ENCODE data around the gene MOCS1.

Gene MOCS1

DNA sequence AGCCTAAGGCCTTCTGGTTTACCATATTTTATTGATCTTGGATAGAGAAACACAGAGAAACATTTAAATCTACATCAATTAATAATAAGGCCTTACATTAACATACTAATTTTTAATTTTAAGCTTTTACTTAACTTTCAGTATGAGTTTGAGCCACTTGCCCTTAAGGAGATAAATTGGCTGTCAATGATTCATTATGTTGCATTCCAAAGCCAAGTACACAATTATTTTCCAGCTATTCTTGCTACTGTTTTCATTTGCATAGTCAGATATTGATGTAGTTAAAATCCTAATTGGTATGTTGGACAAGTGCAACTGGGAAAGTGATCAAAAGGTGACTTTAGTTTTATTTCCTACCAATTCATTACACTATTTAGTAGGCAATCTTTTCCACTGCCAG is 58.2 kb downstream of the MOCS1 start:
- DNase-seq (ENCODE audit: low read depth): no peak

DNA sequence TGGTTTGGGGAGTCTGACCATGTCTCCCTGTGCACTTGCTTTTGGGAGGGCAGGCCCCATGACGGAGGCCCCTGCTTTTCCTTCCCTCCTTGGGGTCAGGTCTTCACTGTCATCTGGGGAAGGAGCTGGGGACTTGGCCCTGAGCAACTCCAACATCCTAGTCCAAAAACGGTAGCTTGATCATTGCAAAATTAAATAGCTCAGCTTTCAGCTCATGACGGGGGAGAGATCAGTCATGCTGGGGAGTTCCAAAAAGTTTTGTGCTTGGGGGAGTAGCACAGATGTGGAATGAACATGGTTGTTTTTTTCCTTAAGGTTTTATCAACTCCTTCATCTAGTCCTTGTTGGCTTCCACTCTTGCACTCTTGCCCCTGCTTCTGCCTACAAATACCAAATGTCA is 60.8 kb downstream of the MOCS1 start:
- DNase-seq (ENCODE audit: low read depth): no peak

DNA sequence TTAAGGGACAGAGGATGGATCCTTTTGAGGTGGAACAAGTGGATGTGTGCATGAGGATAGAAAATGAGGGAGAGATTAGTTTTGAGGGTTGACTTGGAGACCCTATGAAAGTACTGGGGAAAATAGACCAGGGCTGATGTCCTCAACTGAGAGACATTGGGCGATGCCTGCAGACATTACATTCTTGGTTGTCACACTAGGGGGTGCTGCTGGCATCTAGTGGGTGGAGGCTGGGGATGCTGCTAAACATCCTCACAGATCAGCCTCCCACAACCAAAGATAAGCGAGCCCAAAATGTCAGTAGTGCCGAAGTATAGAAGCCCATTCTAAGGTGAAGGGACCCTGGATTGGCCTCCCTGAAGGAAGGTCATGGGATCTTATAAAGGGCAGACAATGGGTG is 63.3 kb downstream of the MOCS1 start:
- DNase-seq (ENCODE audit: low read depth): no peak

DNA sequence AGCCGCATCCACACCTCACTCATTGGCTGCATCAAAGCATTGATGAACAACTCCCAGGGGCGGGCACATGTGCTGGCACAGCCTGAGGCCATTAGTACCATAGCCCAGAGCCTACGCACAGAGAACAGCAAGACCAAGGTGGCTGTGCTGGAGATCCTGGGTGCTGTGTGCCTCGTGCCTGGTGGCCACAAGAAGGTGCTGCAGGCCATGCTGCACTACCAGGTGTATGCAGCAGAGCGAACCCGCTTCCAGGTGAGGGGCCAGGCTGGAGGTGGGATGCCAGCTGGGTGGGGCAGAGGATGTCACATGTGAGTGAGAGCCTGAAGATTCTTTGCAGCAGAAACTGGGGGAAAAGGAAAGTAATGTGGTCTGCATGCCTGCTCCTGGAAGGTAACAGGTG is 66.7 kb downstream of the MOCS1 start:
- DNase-seq (ENCODE audit: low read depth): no peak

DNA sequence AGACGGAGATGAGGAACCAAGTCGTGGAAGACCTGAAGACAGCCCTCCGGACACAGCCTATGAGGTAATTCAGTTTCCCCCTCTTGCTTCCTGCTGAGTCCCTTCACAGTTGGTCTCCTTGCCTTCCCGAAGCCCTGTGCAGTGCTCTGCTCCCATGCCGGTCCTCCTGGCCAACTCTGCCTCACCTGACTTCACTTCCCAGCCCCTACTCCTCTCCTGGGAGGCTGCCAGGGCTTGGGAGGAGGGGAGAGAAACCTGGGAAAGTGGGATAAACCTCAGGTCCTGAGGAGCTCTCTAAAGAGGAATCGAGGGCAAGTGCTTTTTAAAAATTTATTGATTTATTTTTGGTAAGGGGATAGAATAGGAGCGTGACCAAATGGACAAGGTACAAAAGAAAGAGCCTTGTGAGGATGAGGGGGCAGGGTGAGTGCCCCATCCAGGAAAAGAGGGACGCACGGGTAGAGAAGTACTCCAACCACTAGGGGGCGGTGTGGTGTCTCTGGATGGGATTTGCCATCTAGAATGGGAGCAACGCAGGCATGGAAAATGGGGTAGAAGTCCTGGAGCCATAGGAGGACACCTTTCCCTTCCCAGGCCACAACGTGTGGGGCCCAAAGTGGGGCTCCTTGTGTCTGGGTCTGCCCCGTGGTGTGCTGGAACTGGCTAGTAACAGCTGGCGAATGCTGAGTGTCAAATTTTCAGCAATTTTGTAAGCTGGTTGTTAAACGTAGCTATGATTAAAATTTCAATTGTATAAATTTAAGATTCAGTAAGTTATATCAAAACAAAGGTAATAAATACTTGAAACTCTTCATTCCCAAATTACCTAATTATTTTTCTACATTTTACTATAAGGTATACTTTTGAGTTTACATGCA is 69.0 kb downstream of the MOCS1 start:
- DNase-seq (ENCODE audit: low read depth): peak; percentile 33

DNA sequence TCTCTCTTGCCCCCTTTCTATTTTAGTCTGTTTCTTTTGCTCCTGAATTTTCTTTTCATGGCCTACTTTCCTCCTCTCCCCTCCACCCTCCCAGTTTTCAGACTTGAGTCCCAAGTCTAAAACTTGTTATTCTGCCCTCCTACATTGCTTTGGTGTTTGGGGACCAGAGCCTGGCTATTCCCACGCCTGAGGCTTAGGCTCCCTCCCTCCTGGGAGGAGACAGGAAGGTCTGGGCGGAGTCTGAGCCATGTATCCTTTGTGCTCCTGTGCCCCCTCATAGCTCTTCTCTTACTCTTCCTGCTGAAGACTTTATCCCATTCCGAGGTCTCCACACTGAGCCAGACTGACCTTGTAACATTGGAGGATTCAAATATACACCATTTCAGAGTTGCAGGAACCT is 72.6 kb downstream of the MOCS1 start:
- DNase-seq (ENCODE audit: low read depth): no peak

DNA sequence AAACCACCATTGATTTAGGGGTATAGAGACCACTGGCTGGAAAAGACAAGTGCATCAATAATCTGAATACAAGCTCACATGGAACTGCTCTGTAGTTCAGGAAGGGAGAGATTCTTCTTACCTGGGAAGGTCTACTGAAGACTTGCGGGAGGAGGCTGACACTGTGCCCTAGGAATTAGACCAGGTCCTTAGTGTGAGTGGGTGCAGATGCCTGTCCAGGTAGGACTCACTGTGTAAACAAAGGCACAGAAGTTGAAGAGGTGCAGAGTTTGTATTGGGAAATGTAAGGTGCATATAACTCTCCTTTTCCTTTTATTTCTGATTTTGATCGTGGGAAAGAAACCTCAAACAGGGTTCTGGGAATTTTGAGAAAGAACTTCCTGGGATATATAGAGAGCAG is 75.2 kb downstream of the MOCS1 start:
- DNase-seq (ENCODE audit: low read depth): no peak

DNA sequence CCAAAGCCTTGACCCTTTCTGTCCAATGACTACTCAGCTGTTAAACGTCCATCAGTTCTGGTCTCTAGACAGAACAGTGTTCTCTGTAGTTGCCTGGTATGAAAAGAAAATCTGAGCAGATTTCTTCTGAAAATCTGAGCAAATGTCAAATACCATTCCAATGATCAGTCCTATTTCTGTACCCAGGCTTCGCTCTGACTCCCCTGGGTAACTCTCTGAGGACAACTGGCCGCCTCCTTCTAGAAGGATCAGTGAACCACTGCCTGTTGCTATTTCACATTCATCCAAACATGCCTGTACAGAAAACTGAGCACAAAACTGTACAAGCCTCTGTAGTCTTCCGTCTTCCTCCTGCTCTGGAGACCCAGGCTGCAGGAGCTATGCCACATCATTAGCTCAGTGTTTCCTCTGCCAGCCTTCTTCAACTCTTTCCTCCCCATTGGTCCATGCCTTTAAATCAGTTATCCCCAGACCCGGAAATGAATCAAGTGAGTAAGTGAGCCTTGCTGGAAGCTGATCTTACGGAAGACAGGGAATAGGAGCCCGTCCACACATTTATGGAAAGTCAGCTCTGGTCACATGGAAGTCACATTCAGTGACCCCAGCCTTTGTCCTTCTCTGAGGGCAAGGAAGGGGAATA is 78.8 kb downstream of the MOCS1 start:
- no peak for DNase-seq (ENCODE audit: low read depth)
